Lower leg skin (tissue), 3 donors: Measurements from ENCODE around the gene APOL4.

Experiments used
- POLR2A ChIP-seq, 2 donors: fragments of 450-650 bp; IDR thresholded peaks; one replicate each; pipeline ENCODE4 v1.6.1; 2016 to 2017; ENCODE audit warnings: antibody characterized with exemption in 2 of 2, mild to moderate bottlenecking in 1 of 2, moderate library complexity in 1 of 2
- TF ChIP-seq, protein P1 (sequence below), 3 donors: fragments of 450-650 bp; IDR thresholded peaks; one replicate each; pipeline ENCODE4 v1.5.1; 2016; ENCODE audit warnings: antibody characterized with exemption in 3 of 3, mild to moderate bottlenecking in 3 of 3, moderate library complexity in 2 of 3

DNA sequence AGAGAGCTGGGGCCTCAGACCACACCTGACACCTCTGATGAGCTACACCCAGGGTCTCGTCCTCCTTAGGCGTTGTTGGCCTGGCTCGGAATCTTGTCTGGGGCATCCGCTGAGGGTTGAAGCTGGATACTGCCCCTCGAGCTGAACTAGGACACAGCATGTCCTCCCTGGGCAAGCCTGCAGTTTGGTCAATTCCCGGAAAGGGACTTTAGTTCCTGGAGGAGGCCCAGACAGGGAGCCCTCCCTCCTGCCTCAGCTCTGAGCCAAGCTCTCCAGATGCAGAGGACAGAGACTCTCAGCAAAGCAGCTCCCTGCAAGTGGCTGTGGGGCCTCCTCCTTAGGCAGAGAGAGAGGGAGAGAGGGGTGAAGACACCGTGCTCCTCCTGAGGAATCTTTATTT, 45.9 kb downstream of the APOL4 start:
- TF ChIP-seq, protein P1, sequence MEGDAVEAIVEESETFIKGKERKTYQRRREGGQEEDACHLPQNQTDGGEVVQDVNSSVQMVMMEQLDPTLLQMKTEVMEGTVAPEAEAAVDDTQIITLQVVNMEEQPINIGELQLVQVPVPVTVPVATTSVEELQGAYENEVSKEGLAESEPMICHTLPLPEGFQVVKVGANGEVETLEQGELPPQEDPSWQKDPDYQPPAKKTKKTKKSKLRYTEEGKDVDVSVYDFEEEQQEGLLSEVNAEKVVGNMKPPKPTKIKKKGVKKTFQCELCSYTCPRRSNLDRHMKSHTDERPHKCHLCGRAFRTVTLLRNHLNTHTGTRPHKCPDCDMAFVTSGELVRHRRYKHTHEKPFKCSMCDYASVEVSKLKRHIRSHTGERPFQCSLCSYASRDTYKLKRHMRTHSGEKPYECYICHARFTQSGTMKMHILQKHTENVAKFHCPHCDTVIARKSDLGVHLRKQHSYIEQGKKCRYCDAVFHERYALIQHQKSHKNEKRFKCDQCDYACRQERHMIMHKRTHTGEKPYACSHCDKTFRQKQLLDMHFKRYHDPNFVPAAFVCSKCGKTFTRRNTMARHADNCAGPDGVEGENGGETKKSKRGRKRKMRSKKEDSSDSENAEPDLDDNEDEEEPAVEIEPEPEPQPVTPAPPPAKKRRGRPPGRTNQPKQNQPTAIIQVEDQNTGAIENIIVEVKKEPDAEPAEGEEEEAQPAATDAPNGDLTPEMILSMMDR (IDR thresholded peaks at IDR 0.05): no peak
- no peak for TF ChIP-seq POLR2A (IDR thresholded peaks at IDR 0.05)
